Caki2 (cell line): ENCODE data around the gene FNIP2. TPM values are rescaled to one million over a fixed set of nuclear protein-coding genes. Genes with fewer than 3 reads are reported as not detected.
"Not testable (repeated sequence)": the region's sequence is repeated elsewhere in the genome, so short reads cannot be mapped to it uniquely, and the experiment has no call there.

Source experiments
- DNase-seq: peaks from one replicate; pipeline ENCODE4 v3.0.0-alpha.2; 2015; ENCODE audit warnings: low read depth
- in situ Hi-C: cut with HindIII; loops from 2 replicates; pipeline ENCODE4 v1.10.0; 2016; ENCODE audit warnings: low sequenced_read_pairs, low pct_unique_long_range_greater_than_20kb, mixed read lengths
- total RNA-seq: library from RNA; depleted of rRNA; stranded (reverse); fragments of >200 nt; shearing (Covaris generic); gene quantifications from 2 replicates; pipeline ENCODE4 v1.2.3, GENCODE V29; 2014; ENCODE audit warnings: low replicate concordance; rRNA removed

The FNIP2 gene
- total RNA-seq: 20.9 and 43.5 TPM in 2 replicates

- in situ Hi-C loops: no loop called here
- DNase-seq: peak; percentile 68
Measured at GRCh38 chr4:158768555-158769174, at the start of gene FNIP2. Gene FNIP2, plus strand, starts transcription at chr4:158769026. Its CDS starts 187 bp downstream, at chr4:158769213.

GRCh38 chr4:158721680-158722079 is 47.1 kb upstream of the FNIP2 start:
- in situ Hi-C loops: no loop called here
- no peak for DNase-seq

DNA sequence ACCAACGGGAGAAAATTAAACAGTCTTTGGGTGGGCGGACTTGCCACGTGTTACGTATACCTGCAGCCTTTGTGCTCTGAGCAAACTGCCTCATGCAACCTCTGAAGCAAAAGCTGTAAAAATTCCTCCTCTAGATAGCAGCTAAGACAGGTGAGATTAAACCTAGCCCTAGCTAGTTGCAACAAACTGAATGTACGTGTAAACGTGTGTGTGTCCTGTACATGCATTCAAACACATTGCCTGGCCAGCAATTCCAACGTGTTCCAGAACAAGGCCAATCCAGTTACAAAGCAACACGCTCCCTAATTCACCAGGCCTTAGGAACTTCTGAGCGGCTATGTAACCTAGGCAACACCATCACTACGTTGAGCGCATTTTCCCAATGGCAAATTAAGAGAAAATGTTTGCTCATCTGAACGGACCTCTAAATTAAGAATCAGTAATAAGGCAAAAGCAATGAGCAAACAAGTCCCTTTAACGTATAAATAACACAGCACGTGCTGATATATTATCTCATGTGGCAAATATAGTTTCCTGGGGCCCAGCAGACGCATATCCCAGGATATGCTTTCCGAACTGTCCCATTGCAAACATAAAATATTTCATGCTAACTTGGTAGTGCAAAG is 46.4 kb upstream of the FNIP2 start:
- in situ Hi-C loops: no loop called here
- DNase-seq: peak; percentile 32

DNA sequence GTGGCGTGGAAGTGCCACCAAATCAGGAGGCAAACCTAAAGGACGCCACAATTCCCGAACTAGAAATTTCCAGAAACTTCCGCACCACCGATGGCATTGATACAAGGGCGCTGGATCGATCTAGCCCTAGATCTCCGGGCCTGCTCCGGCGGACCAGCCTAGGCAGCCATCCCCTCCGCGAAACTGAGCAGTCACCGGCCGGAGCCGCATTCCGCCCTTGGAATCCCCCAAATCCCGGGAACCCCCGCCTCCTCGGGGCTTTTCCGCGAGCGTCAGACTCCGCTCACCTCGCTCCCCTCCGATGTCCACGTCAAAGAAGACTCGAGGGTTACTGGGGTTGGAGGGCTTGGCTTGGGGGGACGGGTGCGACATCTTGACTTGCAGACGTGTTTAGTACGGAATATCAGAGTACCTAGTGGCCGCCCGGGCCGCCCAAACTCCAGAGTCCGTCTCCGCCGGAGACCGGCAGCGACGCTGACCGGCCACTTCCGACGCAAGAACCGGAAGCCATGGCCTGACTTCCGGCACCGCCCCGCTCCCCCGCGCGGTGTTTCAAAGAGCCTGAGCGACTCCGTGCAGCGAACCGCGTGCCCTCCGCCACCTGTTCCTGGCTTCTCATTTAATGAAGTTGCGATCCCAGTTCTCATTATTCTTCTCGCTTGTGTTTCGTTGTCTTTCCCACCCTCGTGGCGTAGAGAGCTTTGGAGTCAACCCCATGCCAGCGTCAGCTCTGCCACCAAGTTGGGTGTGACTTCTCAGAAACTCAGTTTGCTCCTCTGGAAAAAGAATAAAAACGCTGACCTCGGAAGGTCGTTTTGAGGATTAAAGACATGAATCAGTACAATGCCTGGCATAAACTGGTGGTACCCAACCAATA is 45.7 kb upstream of the FNIP2 start, which contains the start of gene PPID:
PPID (minus strand) TSS at position 480 of the 877 bp plus-strand sequence; CDS start at position 372, 108 bp downstream.
- in situ Hi-C loops: no loop called here
- DNase-seq: peak; percentile 82

DNA sequence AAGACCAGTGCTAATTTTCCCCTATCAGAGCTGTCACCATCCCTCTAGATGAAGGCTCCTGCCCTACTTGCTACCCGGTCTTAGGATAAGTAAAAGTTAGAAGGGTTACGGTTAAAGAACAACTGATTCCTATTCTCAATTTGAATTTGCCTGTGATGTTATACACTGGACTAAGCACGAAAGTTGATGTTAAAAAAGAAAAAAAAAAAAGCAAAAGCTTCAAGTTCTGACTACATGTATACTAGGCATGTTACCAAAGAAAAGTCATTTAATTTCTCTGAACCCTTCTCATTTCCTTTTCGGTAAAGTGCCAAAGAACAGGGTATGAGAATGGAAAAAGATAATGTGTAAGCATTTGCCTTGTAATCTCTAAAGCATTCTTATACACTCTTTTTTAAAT is 44.2 kb upstream of the FNIP2 start:
- in situ Hi-C loops: no loop called here
- DNase-seq: no peak

DNA sequence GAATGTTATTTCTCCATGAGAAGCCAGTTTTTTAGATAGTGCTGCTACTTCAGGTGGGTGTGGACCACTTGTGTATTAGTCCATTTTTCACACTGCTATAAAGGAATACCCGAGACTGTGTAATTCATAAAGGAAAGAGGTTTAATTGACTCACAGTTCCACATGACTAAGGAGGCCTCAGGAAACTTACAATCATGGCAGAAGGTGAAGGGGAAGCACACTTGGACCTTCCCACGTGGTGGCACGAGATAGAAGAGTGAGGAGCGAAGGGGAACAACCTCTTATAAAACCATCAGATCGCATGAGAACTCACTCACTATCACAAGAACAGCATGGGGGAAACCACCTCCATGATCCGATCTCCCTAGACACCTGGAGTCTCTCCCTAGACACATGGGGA is 42.2 kb upstream of the FNIP2 start:
- no peak for DNase-seq
- in situ Hi-C loops: no loop called here

GRCh38 chr4:158728236-158728635 is 40.6 kb upstream of the FNIP2 start:
- no peak for DNase-seq
- in situ Hi-C loops: no loop called here

GRCh38 chr4:158729716-158730559 is 38.9 kb upstream of the FNIP2 start:
- in situ Hi-C loops: no loop called here
- DNase-seq: peak; percentile 59

- no peak for DNase-seq
- in situ Hi-C loops: no loop called here
Measured at GRCh38 chr4:158738866-158739265, 30.0 kb upstream of the FNIP2 start.

DNA sequence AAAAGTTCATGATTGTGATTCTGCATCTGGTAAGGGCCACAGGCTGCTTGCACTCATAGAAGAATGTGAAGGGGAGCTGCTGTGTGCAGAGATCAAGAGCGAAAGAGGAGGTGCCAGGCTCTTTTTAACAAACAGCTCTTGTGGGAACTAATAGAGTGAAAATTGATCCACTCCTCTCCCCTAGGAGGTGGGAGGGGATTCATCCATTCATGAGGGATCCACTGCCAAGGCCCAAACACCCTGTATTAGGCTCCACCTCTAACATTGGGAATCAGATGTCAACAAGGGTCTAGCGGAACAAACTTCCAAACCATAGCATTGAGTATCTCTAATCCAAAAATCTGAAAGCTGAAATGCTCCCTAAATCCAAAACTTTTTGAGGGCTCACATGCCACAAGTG is 29.2 kb upstream of the FNIP2 start:
- in situ Hi-C loops: no loop called here
- DNase-seq: no peak

DNA sequence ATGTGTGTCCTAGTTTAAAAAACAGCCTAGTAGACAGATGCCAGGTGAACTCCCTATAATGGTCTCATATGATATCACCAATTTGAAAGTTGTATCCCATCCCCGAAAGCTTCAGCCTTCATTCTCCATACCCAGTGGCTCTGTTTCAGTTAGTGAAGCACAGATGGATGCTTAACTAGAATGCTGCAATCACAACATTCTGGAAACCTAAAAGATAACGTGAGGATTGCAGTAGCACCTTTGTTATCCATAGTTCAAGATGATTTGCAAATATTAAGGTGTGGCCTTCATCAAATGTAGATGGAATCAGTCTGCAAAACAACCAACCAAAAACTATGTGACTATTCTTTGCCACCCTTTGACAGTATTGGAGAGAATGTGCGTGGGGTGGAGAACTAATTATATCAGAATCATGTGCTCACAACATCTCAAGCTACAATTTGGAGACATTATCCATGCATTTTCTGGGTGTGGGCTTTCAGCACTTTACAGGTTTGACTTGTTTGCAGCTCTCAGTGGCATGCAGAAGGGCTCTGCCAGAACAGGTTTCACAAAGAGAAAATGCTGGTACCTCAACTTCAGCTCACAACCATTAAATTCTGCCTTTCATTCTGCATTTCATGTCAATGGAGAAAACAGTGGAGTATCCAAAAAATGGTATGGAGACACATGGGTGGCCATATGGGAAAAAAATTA is 27.4 kb upstream of the FNIP2 start:
- in situ Hi-C loops: no loop called here
- no peak for DNase-seq

DNA sequence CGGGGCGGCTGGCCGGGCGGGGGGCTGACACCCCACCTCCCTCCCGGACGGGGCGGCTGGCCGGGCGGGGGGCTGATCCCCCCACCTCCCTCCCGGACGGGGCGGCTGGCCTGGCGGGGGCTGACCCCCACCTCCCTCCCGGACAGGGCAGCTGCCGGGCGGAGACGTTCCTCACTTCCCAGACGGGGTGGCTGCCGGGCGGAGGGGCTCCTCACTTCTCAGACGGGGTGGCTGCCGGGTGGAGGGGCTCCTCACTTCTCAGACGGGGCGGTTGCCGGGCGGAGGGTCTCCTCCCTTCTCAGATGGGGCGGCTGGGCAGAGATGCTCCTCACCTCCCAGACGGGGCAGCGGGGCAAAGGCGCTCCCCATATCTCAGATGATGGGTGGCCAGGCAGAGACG is 22.3 kb upstream of the FNIP2 start:
- in situ Hi-C loops, DNase-seq: not testable (repeated sequence)

DNA sequence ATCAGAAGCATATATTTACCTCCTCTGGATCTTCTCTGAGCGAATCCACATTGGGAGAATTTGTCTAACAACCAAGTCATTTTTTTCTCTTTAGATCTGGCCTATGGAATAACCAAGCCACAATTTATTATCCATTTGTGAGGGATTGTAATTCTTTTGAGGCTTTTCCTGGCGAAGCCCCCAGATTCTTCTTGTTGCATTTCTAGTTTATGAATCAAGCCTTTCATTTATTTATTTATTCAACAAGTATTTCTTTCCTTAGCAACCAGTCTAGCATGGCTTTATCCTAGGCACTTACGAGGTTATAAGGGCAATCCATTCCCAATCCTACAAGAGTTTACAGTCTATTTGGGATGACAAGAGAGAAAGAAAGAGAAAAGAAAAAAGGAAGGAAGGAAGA is 18.4 kb upstream of the FNIP2 start:
- DNase-seq: no peak
- in situ Hi-C loops: no loop called here

DNA sequence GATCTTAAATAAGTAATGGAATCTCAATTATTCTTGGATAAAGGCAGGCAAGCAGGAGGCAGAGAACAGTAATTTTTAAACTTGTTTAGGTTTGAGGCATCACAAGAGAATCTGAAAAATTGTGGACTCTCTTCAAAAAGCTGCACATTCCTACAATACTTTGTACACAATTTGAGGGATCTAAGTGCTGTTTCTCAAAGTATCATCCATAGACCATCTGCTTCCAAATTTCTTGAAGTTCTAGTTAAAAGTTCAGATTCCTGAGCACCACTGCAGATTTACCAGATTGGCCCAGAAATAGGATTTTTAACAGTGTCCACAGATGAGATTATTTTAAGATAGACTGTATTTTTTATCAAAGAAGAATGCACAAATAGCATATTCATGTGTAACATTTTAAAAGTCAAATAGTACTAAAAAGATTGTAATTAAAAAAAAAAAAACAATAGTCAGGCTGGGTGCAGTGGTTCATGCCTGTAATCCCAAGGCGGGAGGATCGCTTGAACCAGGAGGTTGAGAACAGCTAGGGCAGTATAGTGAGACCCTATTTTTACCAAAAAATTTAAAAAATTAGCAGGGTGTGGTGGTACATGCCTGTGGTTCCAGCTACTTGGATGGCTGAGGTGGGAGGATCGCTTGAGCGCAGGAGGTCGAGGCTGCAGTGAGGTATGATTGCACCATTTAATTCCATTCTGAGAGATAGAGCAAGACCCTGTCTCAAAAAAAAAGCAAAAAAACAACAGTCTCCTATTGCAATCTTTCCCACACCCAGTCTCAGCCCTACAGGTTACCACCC is 14.2 kb upstream of the FNIP2 start:
- in situ Hi-C loops: no loop called here
- no peak for DNase-seq

DNA sequence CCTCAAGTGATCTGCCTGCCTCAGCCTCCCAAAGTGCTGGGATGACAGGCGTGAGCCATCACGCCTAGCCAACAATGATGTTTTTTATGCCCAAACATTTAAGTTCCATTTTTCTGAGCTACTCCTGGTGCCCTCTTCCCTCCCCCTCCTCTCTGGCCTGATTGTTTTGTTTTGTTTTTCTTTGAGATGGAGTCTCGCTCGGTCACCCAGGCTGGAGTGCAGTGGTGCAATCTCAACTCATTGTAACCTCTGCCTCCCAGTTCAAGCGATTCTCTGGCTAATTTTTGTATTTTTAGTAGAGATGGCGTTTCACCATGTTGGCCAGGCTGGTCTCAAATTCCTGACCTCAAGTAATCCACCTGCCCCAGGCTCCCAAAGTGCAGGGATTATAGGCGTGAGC is 13.0 kb upstream of the FNIP2 start:
- DNase-seq, in situ Hi-C loops: not testable (repeated sequence)

DNA sequence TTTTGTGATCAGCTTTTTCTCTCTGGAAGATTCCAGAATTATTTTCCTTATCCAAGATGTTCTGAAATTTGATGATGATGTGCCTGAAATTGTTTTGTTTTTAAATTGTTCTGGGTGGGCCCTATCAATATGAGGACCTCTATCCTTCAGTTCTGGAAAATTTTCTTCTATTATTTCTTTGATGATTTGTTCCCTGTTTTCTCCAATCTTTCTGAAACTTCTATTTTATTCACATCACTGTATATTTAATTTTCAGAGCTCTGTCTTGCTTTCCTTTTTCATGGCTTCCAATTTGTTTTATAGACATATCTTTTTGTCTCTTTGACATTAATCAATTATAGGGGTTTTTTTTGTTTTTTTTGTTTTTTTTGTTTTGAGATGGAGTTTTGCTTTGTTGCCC is 12.2 kb upstream of the FNIP2 start:
- in situ Hi-C loops: no loop called here
- no peak for DNase-seq

DNA sequence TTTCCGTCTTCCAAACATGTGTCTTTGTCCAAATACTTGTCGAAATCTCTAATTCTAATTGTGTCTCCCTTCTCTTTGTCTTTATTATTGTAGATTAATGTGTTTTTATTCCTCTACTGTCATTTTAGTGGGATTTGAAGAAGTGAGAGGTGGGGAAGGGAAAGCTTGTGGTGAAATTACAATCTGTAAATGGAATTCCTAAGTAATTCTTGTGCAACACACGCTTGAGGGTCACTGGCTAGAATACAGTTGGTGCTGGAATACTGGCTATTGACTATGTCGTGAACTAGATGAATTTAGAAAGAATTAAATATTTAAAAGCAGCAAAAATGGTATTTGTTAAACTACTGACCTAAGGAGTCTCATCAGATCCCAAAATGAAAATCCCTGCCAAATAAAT is 10.7 kb upstream of the FNIP2 start:
- DNase-seq: no peak
- in situ Hi-C loops: no loop called here
